ACHN (cell line): Measurements from ENCODE around the gene ZCCHC7.

Experiments used
- DNase-seq: peaks from one replicate; pipeline ENCODE4 v3.0.0-alpha.2; 2015
- in situ Hi-C: cut with HindIII; loops from 2 replicates; pipeline ENCODE4 v1.10.0; 2017; ENCODE audit warnings: low sequenced_read_pairs, low pct_ligation_motif_present, low pct_unique_long_range_greater_than_20kb

ZCCHC7 gene

DNA sequence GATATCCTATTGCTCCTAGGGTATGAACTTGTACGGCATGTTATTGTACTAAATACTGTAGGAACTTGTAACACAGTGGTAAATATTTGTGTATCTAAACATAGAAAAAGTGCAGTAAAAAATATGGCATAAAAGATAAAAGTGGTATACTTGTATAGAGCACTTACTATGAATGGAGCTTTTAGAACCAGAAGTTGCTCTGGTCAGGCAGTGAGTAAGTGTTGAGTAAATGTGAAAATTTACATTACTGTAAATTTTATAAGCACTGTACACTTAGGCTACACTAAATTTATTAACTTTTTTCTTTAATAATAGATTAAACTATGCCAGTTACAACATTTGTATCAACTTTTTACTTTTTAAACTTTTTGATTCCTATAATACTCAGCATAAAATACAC lies 109.1 kb downstream of the ZCCHC7 start:
- DNase-seq: no peak
- in situ Hi-C loops: no loop called here

DNA sequence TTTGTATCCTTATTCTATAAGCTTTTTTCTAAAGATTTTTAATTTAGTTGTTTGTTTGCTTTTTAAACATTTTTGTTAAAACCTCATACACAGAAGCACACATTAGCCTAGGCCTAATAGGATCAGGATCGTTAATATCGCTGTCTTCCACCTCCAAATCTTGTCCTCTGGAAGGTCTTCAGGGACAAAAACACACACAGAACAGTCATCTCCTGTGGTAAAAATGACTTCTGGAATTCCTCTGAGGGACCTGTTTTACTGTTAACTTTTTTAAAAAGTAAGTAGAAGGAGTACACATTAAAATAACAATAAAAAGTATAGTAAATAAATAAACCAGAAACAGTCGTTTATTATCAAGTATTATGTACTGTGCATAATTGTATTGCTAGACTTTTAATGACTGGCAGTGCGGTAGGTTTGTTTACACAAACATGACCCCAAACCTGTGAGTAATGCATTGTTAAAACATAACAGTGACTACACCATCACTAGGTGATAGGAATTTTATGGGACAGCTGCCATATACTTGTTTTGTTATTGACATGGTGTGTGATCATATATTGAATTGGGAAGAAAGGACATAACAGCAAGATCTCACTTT lies 109.6 kb downstream of the ZCCHC7 start:
- in situ Hi-C loops: no loop called here

DNA sequence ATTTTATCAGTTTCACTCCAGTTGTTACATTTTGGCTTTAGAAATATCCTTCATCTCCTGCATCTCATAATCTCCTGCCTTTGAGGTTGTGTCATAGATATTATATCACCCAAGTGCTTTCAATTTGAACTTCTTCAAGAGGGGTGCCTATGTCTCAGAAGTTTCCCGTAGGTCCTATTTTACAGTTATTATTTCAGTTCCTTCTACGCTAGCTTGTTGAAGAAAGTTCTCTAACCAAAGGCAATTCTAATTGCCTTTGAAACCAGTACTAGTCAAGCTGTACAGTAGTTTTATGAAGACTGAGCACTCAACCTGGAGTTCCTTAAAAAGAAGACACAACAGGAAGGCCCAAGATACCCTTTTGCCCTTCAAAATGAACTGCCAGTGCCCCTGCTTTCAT lies 116.4 kb downstream of the ZCCHC7 start:
- in situ Hi-C loops: no loop called here
- DNase-seq: no peak

More for the DNA sequence above, 109.6 kb downstream of the ZCCHC7 start:
- DNase-seq: no peak

DNA sequence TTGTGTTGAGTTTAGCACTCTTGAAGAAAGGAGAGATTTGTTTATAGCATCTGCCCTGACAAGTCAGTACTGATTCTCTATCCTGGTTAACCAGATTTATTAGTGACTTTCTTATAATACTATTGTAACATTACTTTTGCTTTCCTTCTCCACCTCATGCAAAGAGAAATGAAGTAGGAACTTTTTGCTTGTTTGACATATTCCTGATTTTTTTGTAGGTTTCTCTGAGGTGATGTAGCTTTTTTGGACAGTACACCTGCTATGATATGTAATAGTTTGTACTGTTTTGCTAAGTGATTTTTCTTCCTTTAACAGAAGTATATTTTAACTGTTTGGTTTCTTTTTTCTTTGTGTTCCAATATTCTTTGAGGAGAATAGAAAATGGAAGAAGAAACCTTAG lies 117.7 kb downstream of the ZCCHC7 start:
- DNase-seq: no peak
- in situ Hi-C loops: no loop called here

DNA sequence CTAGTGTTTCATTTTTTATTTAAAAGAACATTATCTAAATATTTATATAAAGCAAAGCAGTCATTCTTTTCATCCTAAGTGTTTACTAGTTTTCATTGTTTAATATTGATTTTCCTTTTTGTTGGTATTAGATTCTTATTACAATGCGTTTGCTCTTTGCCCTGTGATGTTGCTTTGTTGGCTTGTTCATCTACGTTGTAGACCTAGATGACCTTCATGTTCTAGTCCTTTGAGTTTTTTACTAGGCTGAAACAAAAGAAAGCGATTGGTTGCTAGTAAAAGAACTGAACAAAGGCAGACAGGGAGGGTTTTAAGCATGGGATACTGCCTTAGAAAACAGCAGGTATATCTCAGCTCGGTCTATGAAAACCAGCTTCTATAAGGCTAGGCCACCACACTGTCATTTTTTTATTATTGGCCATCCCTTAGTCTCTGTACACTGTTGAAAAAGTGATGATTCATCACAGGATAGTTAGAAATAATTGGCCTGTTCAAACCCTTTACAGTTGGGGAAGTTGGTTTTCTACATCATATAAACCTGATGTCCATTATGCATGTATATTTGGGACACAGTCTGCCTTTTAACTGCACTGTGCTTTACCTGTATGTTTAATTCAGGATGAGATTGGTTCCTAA lies 119.0 kb downstream of the ZCCHC7 start:
- DNase-seq: no peak

DNA sequence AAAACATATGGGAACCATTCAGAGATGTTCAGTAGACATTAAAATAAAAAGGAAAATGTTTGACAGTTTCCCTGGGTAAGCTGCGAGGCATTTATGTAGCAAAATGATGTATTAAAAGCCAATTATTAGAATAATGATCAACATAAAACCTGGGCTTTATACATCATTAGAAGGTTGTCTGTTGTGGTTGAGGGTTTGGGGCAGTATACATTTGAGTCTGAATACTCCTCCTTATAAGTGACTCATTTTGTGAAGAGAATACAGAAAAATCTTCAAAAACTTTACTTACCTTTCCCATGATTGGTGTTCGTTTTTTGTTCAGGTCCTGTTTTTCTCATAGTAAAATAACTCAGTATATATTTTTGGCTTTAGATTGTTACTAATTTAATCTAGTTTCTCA lies 119.5 kb downstream of the ZCCHC7 start:
- DNase-seq: no peak
- in situ Hi-C loops: no loop called here

More for the DNA sequence above, 119.0 kb downstream of the ZCCHC7 start:
- in situ Hi-C loops: no loop called here

DNA sequence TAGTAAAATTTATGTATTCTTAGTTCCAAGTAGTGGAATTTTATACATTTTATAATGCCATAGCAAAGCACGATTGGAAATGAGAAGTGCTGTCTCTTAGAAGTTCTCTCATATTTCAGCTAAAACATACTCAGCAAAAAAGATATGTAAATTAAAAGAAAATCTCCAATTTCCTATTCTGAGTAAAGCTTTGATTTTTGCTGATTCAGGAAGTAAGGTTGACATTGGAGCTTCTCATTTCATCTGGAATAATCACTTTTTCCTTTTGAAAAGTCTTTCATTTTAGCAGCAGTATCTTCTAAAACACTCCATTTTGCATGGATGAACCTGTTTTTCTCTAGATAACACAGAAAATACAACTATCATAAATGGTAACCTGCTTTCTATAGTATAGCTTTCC lies 121.0 kb downstream of the ZCCHC7 start:
- DNase-seq: no peak
- in situ Hi-C loops: no loop called here

DNA sequence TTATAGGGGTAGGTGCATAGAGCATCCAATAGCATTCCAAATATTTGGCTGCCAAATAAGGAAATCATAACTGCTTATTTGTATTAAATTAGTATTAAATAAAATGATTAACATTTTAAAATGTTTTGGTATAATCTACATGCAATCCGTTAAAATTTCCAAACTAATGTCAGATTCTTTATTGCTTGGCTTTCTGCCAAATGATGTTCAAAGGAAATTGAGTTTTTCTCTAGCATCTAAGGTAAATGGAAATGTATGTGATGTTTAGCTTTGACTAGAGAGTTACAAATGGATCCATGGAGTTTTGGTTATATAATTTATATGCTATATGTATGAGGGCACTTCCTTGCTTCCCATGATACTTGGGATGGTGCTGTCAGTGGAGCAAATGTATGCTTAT lies 121.7 kb downstream of the ZCCHC7 start:
- no peak for DNase-seq
- in situ Hi-C loops: no loop called here

DNA sequence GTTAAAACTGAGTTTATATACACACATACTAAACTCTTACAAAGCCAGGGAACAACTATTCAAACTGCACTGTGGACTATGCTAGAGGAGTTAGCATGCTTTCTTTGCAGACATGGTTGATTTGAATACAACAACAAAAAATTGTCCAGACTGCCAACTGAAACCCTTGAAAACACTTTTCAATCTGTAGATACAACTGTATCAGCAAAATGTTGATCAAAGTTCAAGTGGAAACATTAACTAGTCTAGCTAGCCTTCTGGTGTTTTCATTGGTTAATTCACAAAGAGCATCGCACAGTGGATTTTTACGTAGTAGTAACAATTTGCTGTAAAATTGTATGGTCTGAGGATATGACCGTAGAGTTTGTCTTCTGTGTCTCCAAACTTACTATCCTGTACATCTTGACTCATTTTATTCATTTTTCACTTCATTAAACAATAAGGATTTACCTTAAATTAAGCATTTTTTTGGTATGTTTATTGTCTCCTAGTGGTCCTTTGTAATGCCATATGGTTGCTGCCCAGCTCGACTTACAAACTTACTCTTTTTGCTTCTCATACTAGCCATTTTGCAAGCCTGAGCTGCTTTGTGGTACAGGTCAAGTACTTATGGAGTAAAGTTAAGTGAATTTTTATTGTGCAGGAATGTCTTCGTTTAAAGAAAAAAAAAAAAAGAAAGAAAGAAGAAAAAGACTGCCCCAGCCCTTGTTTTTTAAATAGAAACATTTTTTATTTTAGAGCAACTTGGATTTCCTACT lies 123.4 kb downstream of the ZCCHC7 start:
- in situ Hi-C loops: no loop called here
- no peak for DNase-seq

DNA sequence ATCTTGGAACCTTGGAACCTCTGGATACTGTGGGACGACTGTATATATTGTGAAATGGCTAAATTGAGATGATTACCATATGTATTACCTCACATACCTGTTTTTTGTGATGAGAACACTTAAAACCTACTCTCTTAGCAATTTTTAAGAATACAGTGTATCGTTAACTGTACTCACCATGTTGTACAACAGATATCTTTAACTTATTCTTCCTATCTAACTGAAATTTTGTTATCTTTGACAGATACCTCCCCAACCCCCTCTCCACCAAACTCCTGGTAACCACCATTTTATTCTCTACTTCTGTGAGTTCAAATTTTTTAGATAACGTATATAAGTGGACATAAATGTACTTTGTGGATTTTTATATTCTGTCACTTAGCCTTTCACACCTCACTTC lies 126.5 kb downstream of the ZCCHC7 start:
- in situ Hi-C loops: no loop called here
- no peak for DNase-seq

DNA sequence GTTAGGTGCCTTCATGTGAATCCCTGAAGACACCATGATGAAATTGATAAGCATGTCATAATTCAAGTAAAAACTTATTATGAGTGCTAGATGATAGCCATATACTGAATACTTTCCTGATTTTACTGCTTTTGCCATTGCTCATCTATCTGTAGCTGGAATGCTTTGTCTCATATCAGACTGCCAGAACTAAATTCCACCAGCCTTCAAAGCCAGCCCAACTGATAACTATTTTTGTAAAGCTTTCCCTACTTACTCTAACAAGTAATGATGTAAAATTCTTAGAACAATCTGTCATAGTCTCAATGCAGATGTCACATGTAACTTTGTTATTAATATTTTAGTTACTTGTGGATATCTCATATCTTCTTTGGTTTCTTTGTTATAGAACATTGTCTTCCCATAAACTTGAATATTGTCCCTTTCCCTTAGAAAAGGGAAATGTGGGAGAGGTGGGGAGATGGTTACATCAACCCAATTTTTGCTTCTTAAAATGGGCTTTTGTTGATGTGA lies 128.3 kb downstream of the ZCCHC7 start:
- in situ Hi-C loops: no loop called here
- DNase-seq: no peak

DNA sequence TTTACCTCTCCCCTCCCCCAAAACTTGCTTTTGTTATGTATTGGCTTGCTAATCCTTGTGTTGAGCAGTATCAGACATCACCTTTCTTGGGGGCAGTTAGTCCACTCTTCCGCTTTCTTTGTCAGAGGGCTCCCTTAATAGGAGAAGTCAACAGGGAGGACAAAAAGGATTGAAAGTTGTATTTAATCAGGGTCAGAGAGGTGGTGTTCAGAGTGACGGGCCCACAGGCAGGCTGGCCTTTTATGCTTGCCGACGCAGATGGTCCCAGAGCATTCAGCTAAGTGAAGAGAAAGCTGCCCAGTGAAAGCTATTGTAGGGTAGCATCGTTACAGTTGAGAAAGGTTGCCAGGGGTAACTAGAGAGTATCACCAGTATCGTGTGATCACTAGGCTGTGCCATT lies 131.1 kb downstream of the ZCCHC7 start:
- in situ Hi-C loops: no loop called here
- DNase-seq: no peak

DNA sequence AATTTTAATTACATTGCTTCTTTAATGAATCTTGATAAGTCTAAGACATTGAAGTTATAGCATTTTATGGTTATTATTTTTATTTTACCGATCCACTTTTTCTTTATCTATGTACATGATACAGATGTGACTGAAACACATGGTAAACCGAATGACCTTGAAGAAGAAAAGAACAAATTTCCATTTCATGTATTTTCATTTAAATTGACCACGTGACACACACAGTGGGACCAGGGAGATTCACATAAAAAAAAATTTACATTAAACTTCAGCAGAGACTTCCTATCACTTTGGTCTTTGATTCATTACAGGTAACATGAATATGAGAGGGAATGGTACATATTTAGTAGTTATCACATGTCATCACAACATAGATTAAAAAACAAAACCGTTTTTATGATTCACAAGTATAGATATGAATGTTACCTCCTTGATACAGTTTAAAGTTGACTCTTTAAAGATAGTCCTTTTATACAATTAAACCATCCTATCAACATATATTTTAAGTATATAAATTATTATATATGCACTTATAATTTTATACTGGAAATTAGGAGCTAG lies 133.1 kb downstream of the ZCCHC7 start:
- in situ Hi-C loops: no loop called here
- no peak for DNase-seq

DNA sequence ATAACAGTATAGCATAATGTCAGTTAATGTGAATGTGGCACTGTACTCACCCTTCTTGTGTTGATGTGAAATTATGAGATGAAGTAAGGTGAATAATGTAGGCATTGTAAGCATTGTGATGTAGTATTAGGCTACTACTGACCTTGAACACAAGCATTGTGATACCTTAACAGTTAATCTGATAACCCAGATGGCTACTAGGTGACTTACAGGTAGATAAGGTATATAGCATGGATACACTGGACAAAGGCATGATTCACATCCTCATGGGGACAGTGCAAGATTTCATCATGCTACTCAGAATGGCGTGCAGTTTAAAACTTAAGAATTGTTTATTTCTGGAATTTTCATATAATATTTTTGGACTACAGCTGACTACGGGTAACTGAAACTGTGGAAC lies 134.8 kb downstream of the ZCCHC7 start:
- DNase-seq: no peak
- in situ Hi-C loops: no loop called here

DNA sequence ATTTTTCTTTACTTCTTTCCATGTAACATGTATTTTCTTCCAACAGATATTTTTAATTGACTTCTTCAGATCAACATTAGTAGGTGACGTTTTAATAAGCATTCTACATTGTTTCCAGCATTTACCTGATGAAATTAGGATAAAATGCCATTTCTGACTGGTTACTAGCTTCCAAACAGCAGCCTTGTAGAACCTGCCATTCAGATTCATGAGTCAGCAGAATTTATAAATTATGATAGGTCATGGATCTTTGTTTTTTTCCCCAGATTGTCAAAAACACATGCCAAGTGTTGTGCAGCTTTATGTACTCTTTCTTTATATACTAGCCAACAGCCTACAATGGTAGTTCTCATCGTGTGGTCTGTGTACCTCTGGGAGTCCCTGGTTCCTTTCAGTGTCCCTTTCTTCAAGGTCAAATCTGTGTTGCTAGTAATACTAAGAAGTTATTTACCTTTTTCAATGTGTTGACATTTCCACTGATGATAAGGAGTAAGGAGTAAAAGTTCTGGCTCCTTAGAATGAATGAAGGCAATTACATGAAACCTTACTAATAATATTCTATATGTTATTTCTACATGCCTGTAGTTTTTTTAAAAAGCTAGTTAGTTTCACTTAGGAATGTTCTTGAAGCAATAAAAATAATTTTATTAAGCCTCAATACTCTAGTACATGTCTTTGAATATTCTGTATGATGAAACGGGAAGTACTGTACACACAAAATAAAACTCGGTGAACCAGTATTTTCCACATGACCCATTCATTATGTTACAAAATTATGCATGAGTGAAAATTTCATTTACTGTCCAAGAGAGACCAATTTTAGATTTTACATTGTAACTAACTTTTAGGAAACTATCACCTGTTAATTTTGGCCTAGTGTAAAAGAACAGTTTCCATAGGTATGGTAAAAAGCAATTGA lies 135.8 kb downstream of the ZCCHC7 start:
- in situ Hi-C loops: no loop called here
- no peak for DNase-seq

DNA sequence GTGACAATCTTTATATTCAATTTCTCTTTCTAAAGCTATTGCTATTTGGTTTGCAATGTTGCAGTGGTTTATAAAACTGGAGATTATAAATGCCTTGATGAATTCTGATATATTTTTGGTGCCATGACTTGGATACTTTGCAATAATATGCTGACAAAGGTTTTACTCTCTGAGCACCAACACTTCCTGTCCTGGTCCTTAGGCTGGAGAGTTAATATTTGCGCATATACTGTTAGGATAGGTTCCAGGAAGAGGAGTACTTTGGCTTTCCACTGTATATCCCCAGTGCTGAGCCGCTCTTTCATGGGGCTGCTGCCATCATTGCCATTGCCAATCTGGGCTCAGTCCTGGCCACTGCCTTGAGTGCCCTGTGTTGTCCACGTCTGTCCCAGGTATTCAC lies 139.6 kb downstream of the ZCCHC7 start:
- in situ Hi-C loops: no loop called here
- DNase-seq: no peak

DNA sequence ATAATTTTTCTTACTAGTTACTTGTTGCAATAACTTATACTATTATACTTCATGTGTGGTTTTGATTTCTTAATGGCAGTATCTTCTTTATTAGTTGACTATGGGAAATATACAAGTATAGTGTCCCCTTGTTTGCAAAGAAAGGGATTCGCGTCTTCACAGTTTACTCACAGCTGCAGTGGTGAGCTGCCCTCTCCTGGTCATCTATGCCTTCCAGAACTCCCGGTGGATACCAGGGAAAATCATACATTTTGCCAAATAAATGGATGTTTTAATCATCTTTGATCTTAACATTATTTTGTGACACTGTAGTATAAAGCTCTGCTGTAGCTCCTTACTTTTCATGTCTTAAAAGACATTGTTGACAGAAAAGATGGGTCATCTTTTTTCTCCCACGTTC lies 142.0 kb downstream of the ZCCHC7 start:
- in situ Hi-C loops: no loop called here
- DNase-seq: peak; percentile 13

DNA sequence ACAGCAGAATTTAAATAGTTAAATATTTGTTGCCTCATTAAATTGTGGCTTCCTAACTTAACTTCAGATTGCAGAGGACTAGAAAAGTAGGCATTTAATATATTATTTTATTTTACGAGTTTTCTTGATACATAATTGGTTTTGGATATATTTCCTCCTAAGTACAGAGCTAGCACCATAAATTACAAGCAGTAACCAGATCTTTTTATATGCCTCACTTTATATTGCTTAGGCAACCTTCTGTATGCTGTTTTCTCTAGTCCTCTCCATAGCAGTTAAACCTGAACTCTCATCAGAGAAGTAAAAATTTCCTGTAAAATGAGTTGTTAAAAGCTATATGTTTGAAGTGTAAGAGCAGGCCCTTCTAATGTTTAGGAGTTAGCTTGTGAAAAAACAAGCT lies 144.2 kb downstream of the ZCCHC7 start:
- in situ Hi-C loops: no loop called here
- DNase-seq: no peak

DNA sequence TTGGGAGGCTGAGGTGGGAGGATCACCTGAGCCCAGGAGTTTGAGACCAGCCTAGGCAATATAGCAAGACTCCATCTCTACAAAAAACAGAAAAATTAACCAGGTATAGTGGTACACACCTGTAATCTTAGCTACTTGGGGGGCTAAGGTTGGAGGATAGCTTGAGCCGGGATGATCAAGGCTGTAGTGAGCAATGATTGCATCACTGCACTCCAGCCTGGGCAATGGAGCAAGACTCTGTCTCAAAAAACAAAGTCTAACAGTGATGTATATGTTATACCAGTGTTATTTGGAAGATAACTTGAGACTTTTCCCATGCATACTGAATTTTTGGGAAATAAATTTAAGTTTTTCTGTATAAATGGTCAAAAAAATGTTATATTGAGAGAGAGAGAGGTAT lies 146.3 kb downstream of the ZCCHC7 start:
- DNase-seq: no peak
- in situ Hi-C loops: no loop called here
